GM04504 (cell line): ENCODE results near the gene TAGAP.
"Not testable (repeated sequence)": the region's sequence is repeated elsewhere in the genome, so short reads cannot be mapped to it uniquely, and the experiment has no call there.

Source experiments
- DNase-seq: peaks from one replicate; pipeline ENCODE4 v3.0.0-alpha.2; 2012; ENCODE audit warnings: low read depth

Gene TAGAP

GRCh38 chr6:159010037-159010612, 34.7 kb downstream of the TAGAP start:
- not testable (repeated sequence) for DNase-seq

DNA sequence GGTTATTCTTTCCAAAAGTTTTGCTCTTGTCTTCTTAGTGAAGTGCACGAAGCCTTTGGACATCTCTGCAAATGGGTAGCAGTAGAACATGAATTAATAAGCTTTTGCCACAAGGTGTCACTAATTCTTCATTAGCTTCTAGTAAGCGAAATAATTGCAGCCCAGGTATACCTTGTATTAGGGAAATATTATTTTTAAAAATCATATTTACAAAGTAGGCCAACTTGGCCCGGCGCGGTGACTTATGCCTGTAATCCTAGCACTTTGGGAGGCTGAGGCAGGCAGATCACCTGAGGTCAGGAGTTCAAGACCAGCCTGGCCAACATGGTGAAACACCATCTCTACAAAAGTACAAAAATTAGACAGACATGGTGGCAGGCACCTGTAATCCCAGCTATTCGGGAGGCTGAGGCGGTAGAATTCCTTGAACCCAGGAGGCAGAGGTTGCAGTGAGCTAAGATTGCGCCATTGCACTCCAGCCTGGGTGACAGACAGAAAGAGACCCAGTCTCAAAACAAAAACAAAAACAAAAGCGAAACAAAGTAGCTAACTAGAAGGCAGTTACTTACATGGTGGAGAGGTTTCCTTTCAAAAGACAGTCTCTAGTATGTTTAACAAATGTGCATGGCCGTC, 36.0 kb downstream of the TAGAP start:
- no peak for DNase-seq

GRCh38 chr6:159007510-159007909, 37.3 kb downstream of the TAGAP start:
- DNase-seq: no peak

- no peak for DNase-seq
Measured at GRCh38 chr6:159005436-159005835, 39.4 kb downstream of the TAGAP start.

DNA sequence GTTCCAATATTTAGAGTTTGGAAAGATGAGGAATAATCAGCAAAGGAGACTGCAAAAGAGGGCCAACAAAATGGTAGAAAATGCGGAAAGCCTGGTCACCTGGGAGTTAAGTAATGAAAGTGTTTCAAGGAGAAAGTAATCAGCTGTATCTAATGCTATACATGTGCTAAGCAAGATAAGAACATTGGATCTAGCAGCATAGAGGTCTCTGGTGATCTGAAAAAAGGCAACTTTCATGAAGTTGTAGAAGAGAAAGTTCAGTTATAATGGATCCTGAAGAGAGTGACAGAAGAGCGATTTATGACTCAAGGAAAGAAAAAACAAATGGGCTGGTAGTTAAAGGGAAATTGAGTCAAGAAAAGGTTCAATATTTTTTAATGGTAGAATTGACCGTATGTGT, 40.2 kb downstream of the TAGAP start:
- DNase-seq: no peak

- DNase-seq: no peak
Measured at GRCh38 chr6:159002432-159003155, 42.2 kb downstream of the TAGAP start.

- peak; percentile 78 for DNase-seq
Measured at GRCh38 chr6:158999666-159000403, 45.0 kb downstream of the TAGAP start, which contains the start of gene RSPH3. RSPH3 (minus strand) TSS chr6:159000202; CDS start chr6:158999550, 652 bp downstream.

DNA sequence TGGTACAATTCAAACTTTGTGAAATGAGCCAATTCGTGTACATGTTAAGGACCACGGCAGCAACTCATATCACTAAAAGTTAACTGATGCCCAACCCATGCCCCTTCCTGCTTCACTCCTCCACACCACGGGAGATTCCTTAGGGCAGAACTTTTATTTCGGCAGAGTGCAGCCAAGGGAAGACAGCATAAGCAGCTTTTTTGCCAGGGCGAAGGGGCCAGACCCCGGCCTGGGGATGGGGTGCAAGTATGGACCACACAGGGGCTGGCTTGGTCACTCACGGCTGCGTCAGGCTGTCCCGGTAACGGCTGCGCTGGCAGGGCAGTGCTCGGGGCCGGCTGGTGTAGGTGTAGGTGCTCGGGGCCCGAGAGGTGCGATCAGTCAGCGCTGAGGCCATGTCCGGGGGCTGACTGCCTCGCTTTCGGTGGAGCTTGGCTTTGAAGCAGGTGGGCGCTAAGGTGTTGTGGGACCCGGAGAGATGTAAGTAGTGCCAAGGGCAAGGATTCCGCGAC, 45.6 kb downstream of the TAGAP start:
- DNase-seq: no peak

DNA sequence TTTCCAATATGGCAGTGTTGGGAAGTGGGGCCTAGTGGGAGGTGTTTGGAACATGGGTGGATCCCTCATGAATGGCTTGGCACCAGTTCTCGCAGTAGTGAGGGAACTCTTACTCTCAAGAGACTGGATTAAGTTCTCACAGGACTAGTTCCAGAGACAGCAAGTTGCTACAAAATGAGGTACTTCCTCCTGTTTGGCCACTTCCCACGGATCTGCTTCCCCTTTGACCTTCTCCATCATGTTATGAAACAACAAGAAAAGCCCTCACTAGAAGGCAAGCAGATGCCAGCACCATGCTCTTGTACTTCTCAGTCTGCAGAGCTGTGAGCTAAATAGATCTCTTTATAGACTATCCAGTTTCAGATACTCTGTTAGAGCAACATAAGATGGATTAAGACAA, 47.9 kb downstream of the TAGAP start:
- no peak for DNase-seq

GRCh38 chr6:158993639-158994038, 51.2 kb downstream of the TAGAP start:
- no peak for DNase-seq

DNA sequence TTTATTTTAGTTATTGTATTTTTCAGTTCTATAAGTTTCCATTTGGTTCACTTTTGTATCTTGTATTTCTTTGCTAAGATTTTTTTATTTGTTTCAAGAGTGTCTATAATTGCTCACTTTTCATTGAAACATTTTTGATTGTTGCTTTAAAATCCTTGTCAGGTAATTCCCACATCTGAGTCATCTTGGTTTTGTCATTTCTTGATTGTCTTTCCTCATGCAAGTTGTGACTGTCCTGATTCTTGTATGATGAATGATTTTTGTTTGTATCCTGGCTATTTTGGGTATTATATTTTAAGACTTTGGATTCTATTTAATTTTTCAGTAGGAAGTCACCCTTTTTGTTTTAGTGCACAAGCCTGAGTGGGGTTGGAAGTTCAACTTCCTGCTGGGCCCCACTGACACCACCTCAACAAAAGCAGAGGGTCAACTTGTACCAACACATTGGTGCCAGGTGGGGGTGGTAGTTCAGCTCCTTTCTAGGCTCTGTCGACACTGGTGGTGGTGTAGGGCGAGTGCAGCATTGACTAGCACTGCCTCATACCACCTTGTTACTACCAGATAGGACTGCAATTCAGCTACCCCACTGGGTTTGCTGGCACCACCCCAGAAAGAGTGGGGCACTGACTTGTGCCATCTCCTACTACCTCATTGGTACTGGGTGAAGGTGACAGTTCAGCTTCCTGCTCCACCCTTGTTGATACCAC, 53.6 kb downstream of the TAGAP start:
- no peak for DNase-seq

DNA sequence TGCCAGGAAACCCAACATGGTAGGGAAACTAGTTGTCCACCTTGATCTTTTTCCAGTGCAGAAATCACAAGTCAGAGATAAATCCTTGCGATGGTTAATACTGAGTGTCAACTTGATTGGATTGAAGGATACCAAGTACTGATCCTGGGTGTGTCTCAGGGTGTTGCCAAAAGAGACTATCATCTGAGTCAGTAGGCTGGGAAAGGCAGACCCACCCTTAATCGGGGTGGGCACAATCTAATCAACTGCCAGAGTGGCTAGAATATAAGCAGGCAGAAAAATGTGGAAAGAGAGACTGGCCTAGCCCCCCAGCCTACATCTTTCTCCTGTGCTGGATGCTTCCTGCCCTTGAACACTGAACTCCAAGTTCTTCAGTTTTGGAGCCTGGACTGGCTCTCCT, 55.1 kb downstream of the TAGAP start:
- DNase-seq: not testable (repeated sequence)

DNA sequence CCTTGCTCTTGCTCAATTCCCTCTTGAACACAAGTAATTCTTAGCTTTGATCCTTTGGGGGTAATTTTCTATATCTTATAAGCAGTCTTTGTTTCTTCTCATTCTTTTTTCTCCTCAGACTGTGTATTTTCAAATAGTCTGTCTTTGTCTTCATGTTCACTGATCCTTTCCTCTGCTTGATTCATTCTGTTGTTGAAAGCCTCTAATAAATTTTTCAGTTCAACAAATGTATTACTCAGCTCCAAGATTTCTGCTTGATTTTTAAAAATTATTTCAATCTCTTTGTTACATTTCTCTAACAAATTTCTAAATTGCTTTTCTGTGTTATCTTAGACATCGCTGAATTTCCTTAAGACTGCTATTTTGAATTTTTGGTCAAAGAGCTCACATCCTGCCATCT, 56.3 kb downstream of the TAGAP start:
- no peak for DNase-seq

- DNase-seq: no peak
Measured at GRCh38 chr6:158987657-158988056, 57.1 kb downstream of the TAGAP start.
